Fibroblast of lung (primary cell): ENCODE data around the gene DBH. TPM values are rescaled to one million over a fixed set of nuclear protein-coding genes. Genes with fewer than 3 reads are reported as not detected.

Source experiments
- DNase-seq, 2 donors: peaks; one replicate each; pipeline versions ENCODE4 v3.0.0 to v3.0.0-alpha.2; 2010; ENCODE audit warnings: low read depth in 2 of 2
- H2AFZ ChIP-seq: 2 replicates; pipeline ENCODE4 v1.5.1; 2012; ENCODE audit warnings: low read length, control low read depth, inconsistent platforms
- H3K27ac ChIP-seq: 2 replicates; pipeline ENCODE4 v1.5.1; 2011; ENCODE audit warnings: low read length, control low read depth; ENCODE audit not compliant: insufficient read depth
- H3K27me3 ChIP-seq: 2 replicates; pipeline ENCODE4 v1.5.1; 2011; ENCODE audit warnings: mild to moderate bottlenecking, low read length; ENCODE audit not compliant: control insufficient read depth, insufficient read depth
- H3K36me3 ChIP-seq: 2 replicates; pipeline ENCODE4 v1.5.1; 2011; ENCODE audit warnings: low read length; ENCODE audit not compliant: control insufficient read depth, insufficient read depth
- H3K4me1 ChIP-seq: 2 replicates; pipeline ENCODE4 v1.5.1; 2011; ENCODE audit warnings: low read length; ENCODE audit not compliant: control insufficient read depth, insufficient read depth; ENCODE audit errors: extremely low read depth
- H3K4me2 ChIP-seq: 2 replicates; pipeline ENCODE4 v1.5.1; 2011; ENCODE audit warnings: low read length, control low read depth; ENCODE audit not compliant: insufficient read depth; ENCODE audit errors: extremely low read depth
- H3K4me3 ChIP-seq, 4 experiments: fragments of 200-600 bp in 1 of 4; sonication (generic) in 1 of 4; replicated peaks in 1 of 4; 2 replicates each; pipeline ENCODE4 v1.5.1; 2011 to 2016; ENCODE audit warnings: low read length in 4 of 4, low read depth in 3 of 4, mild to moderate bottlenecking in 3 of 4, control low read depth in 2 of 4, inconsistent platforms in 1 of 4, mixed read lengths in 1 of 4; ENCODE audit not compliant: insufficient read depth in 1 of 4; ENCODE audit errors: control extremely low read depth in 1 of 4
- H3K79me2 ChIP-seq: 2 replicates; pipeline ENCODE4 v1.5.1; 2012; ENCODE audit warnings: mild to moderate bottlenecking, low read length, inconsistent platforms; ENCODE audit not compliant: control insufficient read depth, insufficient read depth
- H3K9ac ChIP-seq: 2 replicates; pipeline ENCODE4 v1.5.1; 2011; ENCODE audit warnings: mild to moderate bottlenecking, low read length, control low read depth; ENCODE audit not compliant: insufficient read depth
- H3K9me3 ChIP-seq: 2 replicates; pipeline ENCODE4 v1.5.1; 2012; ENCODE audit warnings: low read depth, low read length; ENCODE audit not compliant: control insufficient read depth, insufficient read depth
- H4K20me1 ChIP-seq: 2 replicates; pipeline ENCODE4 v1.5.1; 2011; ENCODE audit warnings: low read length; ENCODE audit not compliant: control insufficient read depth, insufficient read depth; ENCODE audit errors: extremely low read depth
- CTCF ChIP-seq, 2 donors: IDR thresholded peaks in 1 of 2; conservative IDR thresholded peaks in 1 of 2; 1 replicate in 1 of 2; 2 replicates in 1 of 2; pipeline ENCODE4 v1.5.1; 2011 to 2012; ENCODE audit warnings: low read length in 2 of 2, control low read depth in 1 of 2, inconsistent platforms in 1 of 2, low read depth in 1 of 2, mild to moderate bottlenecking in 1 of 2
- EZH2 ChIP-seq: IDR thresholded peaks from 2 replicates; pipeline ENCODE4 v1.5.1; 2012; ENCODE audit warnings: low read length, control low read depth, mild to moderate bottlenecking; ENCODE audit errors: missing control alignments
- polyA plus RNA-seq, 2 donors: library from polyadenylated mRNA; depleted of rRNA in 1 of 2; stranded (reverse) in 1 of 2; unstranded in 1 of 2; fragments of >200 nt; gene quantifications; 2 replicates each; pipeline ENCODE4 v1.2.1, GENCODE V29; 2011 to 2012; ENCODE audit warnings: missing spikeins in 1 of 2
- total RNA-seq: library from RNA; depleted of rRNA; stranded (reverse); fragments of >200 nt; gene quantifications from 2 replicates; pipeline ENCODE4 v1.2.1, GENCODE V29; 2014

The DBH gene
- total and polyA plus RNA-seq, 2 donors (not counting 1 experiment from before 2014, with no cell fraction given): not detected

GRCh38 chr9:133666387-133666786, 30.2 kb downstream of the DBH start:
- Histone ChIP-seq H4K20me1 (no peaks in the 10 kb centered on the region), H3K4me2 (no peak overlapping the region), H3K9ac (no peak overlapping the region), H2AFZ (no peak overlapping the region), H3K27me3 (no peaks in the 10 kb centered on the region), H3K4me1 (no peaks in the 10 kb centered on the region), H3K27ac (no peak overlapping the region), H3K4me3 (no peak overlapping the region), H3K36me3 (no peaks in the 10 kb centered on the region), H3K9me3 (no peaks in the 10 kb centered on the region), H3K79me2 (no peaks in the 10 kb centered on the region)
- no peak for DNase-seq
- TF ChIP-seq EZH2 (no peak), CTCF (conservative IDR thresholded peaks at IDR 0.05 in 1 of 2, IDR thresholded peaks at IDR 0.05 in 1 of 2; ENCODE audit: low read depth in 1 of 2, low read length in 2 of 2) (no peak)

GRCh38 chr9:133666845-133667244, 30.7 kb downstream of the DBH start:
- TF ChIP-seq CTCF (conservative IDR thresholded peaks at IDR 0.05 in 1 of 2, IDR thresholded peaks at IDR 0.05 in 1 of 2; ENCODE audit: low read depth in 1 of 2, low read length in 2 of 2) (no peak), EZH2 (no peak)
- Histone ChIP-seq H3K9ac (no peak overlapping the region), H3K4me1 (no peaks in the 10 kb centered on the region), H3K27ac (no peak overlapping the region), H3K4me3 (no peak overlapping the region), H3K79me2 (no peaks in the 10 kb centered on the region), H2AFZ (no peak overlapping the region), H3K27me3 (no peaks in the 10 kb centered on the region), H3K4me2 (no peak overlapping the region), H3K36me3 (no peaks in the 10 kb centered on the region), H4K20me1 (no peaks in the 10 kb centered on the region), H3K9me3 (no peaks in the 10 kb centered on the region)
- DNase-seq: no peak

GRCh38 chr9:133667759-133668450, 31.7 kb downstream of the DBH start:
- Histone ChIP-seq H3K27me3 (no peaks in the 10 kb centered on the region), H3K9me3 (no peaks in the 10 kb centered on the region), H3K79me2 (no peaks in the 10 kb centered on the region), H3K4me2 (no peak overlapping the region), H4K20me1 (no peaks in the 10 kb centered on the region), H3K4me1 (no peaks in the 10 kb centered on the region), H3K4me3 (no peak overlapping the region), H3K27ac (no peak overlapping the region), H2AFZ (no peak overlapping the region), H3K9ac (no peak overlapping the region), H3K36me3 (no peaks in the 10 kb centered on the region)
- no peak for DNase-seq
- no peak for TF ChIP-seq EZH2
- no peak for TF ChIP-seq CTCF (conservative IDR thresholded peaks at IDR 0.05 in 1 of 2, IDR thresholded peaks at IDR 0.05 in 1 of 2; ENCODE audit: low read depth in 1 of 2, low read length in 2 of 2)
